ENCODE results near the gene EEF1E1. TPM values are rescaled to one million over a fixed set of nuclear protein-coding genes. Genes with fewer than 3 reads are reported as not detected.

The EEF1E1 gene
- total RNA-seq: 55.2 and 73.2 TPM in 2 replicates

DNA sequence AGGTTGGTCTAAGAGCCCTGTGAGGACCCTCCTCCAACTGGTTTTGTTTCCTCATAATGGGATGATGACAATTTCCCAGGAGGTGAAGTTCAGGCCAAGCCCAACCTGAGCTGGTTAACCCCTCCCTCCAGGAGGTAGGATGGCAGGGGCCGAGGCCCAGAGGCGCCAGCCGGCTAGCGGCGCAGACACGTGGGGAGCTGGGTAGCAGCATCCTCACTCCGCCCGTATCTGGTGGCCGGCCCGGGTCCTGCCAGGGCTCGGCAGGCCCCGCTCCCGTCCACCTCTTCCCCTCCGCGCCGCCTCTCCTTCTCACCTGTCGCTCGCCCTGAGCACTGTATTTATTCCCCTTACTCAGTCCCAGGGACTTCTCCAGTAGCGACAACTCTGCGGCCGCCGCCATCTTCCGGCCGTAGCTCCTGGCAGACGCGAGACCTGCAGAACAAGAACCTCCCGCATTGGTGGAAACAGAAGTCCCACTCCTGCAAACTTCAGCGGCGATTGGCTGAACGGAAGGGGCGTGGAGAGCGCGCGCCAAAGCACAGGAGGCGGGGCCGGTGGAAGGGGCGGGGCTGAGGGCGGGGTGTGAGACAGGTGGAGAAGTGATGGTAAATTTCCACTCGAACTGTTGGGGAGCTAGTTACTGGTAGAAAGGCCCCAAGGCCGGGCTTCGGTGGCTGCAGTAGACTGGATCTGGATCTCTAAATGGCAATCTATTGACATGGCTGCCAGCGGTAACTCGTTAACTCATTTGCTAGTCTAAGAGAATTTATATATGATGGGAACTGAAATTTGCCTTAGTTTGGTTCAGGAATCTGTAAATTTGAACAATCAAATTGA, at the start of gene EEF1E1:
EEF1E1 (minus strand) TSS at position 427 of the 837 bp plus-strand sequence; CDS start at position 400, 27 bp downstream.

DNA sequence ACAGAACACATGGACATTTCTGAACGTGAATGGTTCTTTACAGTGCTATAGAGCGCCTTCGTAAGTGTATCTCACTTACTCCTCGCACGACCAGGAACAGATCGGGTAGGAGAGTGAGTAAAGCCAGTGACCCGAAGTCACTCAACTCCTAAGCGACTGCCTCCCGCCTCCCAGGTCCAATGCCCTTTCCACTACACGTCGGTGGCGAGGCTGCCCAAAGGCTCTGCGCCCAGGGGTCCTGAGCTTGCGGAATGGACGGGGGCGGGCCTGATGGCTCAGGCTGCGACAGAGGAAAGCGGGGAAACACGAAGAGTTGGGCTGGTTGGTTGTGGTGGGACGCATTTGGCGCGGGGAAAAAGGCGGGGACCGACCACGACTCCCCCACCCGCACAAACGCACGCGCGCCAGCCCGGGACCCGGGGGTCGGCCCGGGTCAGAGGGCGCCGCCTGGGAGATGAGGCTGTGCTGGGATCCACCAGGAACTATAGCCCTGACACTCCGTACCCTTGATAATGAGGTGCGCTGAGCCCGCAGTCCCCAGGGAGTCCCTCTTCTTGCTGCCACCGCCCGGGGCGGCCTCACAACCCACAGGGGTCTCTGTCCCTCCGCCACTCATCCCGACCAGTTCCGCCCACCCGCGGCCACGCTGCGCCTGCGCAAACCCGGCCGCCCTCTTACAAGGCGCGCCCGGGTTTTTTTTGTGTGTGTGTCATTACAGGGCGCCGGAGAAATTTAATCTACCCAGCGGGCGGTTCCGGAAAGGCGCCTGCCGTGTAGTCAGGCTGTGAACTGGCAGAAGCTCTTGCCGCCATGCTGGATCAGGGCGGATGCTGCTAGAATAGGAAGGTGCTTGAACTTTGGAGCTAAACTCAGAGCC, 38.3 kb downstream of the EEF1E1 start, which contains the start of gene BLOC1S5:
BLOC1S5 (minus strand) TSS at position 629 of the 877 bp plus-strand sequence; CDS start at position 616, 13 bp downstream.

Other genes with a start within 250 kb of the EEF1E1 start
- 414 and 795 TPM in 2 replicates for gene TXNDC5, start 191.8 kb downstream of the EEF1E1 start, total RNA-seq
- 18.9 and 19.5 TPM in 2 replicates for gene BLOC1S5, start 38.2 kb downstream of the EEF1E1 start, total RNA-seq

All from uterine smooth muscle cell (primary cell).